Measurements from ENCODE around the gene MED10. TPM values are rescaled to one million over a fixed set of nuclear protein-coding genes. Genes with fewer than 3 reads are reported as not detected.

MED10 gene
- total and polyA plus RNA-seq, 2 of the 4 experiments (the other 2 are of a cell fraction): 9.1 to 60.0 TPM

GRCh38 chr5:6344593-6344989 is 33.8 kb downstream of the MED10 start:
- in situ Hi-C loops (cut with MboI; ENCODE audit: low sequenced_read_pairs): no loop called here
- H3K23ac ChIP-seq (ENCODE audit: low read depth, low read length): no peak overlapping the region
- no peaks in the 10 kb centered on the region for H3K36me3 ChIP-seq (ENCODE audit: control insufficient read depth, insufficient read depth, low read length)
- intact Hi-C loops (cut with micrococcal nuclease): no loop called here
- DNase-seq (no peak), ATAC-seq (ENCODE audit: low read depth) (peak; percentile 29)
- H4K5ac ChIP-seq (ENCODE audit: low read depth, low read length): no peak overlapping the region
- H2BK5ac ChIP-seq (ENCODE audit: low read depth, low read length, poor library complexity, severe bottlenecking): no peak overlapping the region
- no peak overlapping the region for H3K9ac ChIP-seq (ENCODE audit: low read depth, low read length)
- H2AK9ac ChIP-seq (replicated peaks; ENCODE audit: low read depth, low read length, poor library complexity): no peak overlapping the region
- no peak overlapping the region for H3K4ac ChIP-seq (ENCODE audit: low read depth, low read length)
- no peaks in the 10 kb centered on the region for H3K27me3 ChIP-seq (ENCODE audit: control insufficient read depth, insufficient read depth, low read length)
- ChIA-PET CTCF (no interaction called here), POLR2A (ENCODE audit: unreplicated experiment) (no interaction called here)
- peaks cover 3% of the 10 kb centered on the region; the same call in 1 of the 2 replicates for H3K9me3 ChIP-seq (ENCODE audit: control insufficient read depth, insufficient read depth, low read length)
- H2AK5ac ChIP-seq (ENCODE audit: low read depth, low read length): no peak overlapping the region
- dilution Hi-C loops (cut with HindIII; ENCODE audit: low sequenced_read_pairs, unreplicated experiment): no loop called here
- WGBS, 2 experiments (ENCODE audit: extremely low coverage in 2 of 2, insufficient read length in 1 of 2): 20% methylated on average over 1 of the region's 5 CpGs; no CpG with 5 or more reads in 1 of the 2 experiments
- no peak overlapping the region for H3K27ac ChIP-seq (ENCODE audit: insufficient read depth, low read length)
- H3K4me1 ChIP-seq (ENCODE audit: control insufficient read depth, insufficient read depth, low read length): no peaks in the 10 kb centered on the region
- H2AFZ ChIP-seq (replicated peaks; ENCODE audit: low read length, poor library complexity): no peak overlapping the region
- no peak overlapping the region for H3K4me3 ChIP-seq (ENCODE audit: insufficient read depth, low read depth, low read length)
- no peak overlapping the region for H3K18ac ChIP-seq (ENCODE audit: low read depth, low read length)
- no peak overlapping the region for H3K56ac ChIP-seq (ENCODE audit: extremely low read depth, insufficient read depth, low read length)
- no peaks in the 10 kb centered on the region for H3K9me1 ChIP-seq (ENCODE audit: insufficient read depth, low read length)
- H2BK15ac ChIP-seq (ENCODE audit: low read depth, low read length): no peak overlapping the region
- H4K8ac ChIP-seq (ENCODE audit: low read depth in 2 of 2, low read length in 2 of 2): no peak overlapping the region
- TF ChIP-seq MXI1 (IDR thresholded peaks at IDR 0.05; ENCODE audit: borderline replicate concordance, low read depth, low read length): no peak
- TF ChIP-seq FOS (IDR thresholded peaks at IDR 0.05; ENCODE audit: low read depth, low read length): no peak
- no peak for TF ChIP-seq RAD21 (IDR thresholded peaks at IDR 0.05; ENCODE audit: low read length)
- no peak for TF ChIP-seq BHLHE40 (IDR thresholded peaks at IDR 0.05; ENCODE audit: low read depth, low read length)
- no peak for TF ChIP-seq SMC3 (IDR thresholded peaks at IDR 0.05; ENCODE audit: low read depth, low read length)
- no peak for TF ChIP-seq USF2 (IDR thresholded peaks at IDR 0.05; ENCODE audit: low read depth, low read length)
- no peak for TF ChIP-seq CTCF (conservative IDR thresholded peaks at IDR 0.05; ENCODE audit: low read depth, low read length)
- no peak for TF ChIP-seq POLR2A (IDR thresholded peaks at IDR 0.05; ENCODE audit: low read depth, low read length)
- TF ChIP-seq RFX5 (IDR thresholded peaks at IDR 0.05; ENCODE audit: low read depth, low read length): no peak
- no peak for TF ChIP-seq MAZ (IDR thresholded peaks at IDR 0.05; ENCODE audit: borderline replicate concordance, low read depth, low read length)
- no peak for TF ChIP-seq RCOR1 (IDR thresholded peaks at IDR 0.05; ENCODE audit: insufficient replicate concordance, low read length)
- TF ChIP-seq CHD1 (IDR thresholded peaks at IDR 0.05; ENCODE audit: low read depth, low read length): no peak
- no peak for TF ChIP-seq ELK1 (IDR thresholded peaks at IDR 0.05; ENCODE audit: borderline replicate concordance, low read depth, low read length)
- no peak for TF ChIP-seq CEBPB (IDR thresholded peaks at IDR 0.05; ENCODE audit: low read depth, low read length)
- H3K79me1 ChIP-seq (ENCODE audit: low read depth in 1 of 2, low read length in 2 of 2): no peaks in the 10 kb centered on the region
- no peaks in the 10 kb centered on the region for H4K20me1 ChIP-seq (ENCODE audit: insufficient read depth, low read length)
- no peak overlapping the region for H2BK20ac ChIP-seq (ENCODE audit: low read depth, low read length)
- no peak overlapping the region for H2BK120ac ChIP-seq (ENCODE audit: low read depth, low read length)
- no peak overlapping the region for H3K4me2 ChIP-seq (ENCODE audit: low read depth, low read length)
- no TSS peak for BruUV-seq (replicated peaks)
- H4K91ac ChIP-seq (ENCODE audit: insufficient read depth, low read depth, low read length): no peak overlapping the region
- no peak overlapping the region for H3K14ac ChIP-seq (replicated peaks; ENCODE audit: low read depth, low read length)

All from IMR-90 (cell line).